GM23248 (cell line): Measurements from ENCODE around the gene DENND6B.

Experiments
- EZH2 ChIP-seq: fragments of 200-600 bp; sonication (generic); IDR thresholded peaks from 2 replicates; pipeline ENCODE4 v1.6.1; 2018; ENCODE audit warnings: antibody characterized with exemption, mild to moderate bottlenecking; ENCODE audit not compliant: insufficient read depth, poor library complexity, severe bottlenecking
- EZH2phosphoT487 ChIP-seq: fragments of 200-600 bp; sonication (generic); IDR thresholded peaks from 2 replicates; pipeline ENCODE4 v1.6.1; 2018; ENCODE audit warnings: antibody characterized with exemption, moderate library complexity, mild to moderate bottlenecking, low read depth; ENCODE audit not compliant: insufficient read depth

GRCh38 chr22:50285568-50286229 is 41.1 kb downstream of the DENND6B start:
- TF ChIP-seq EZH2 (no peak), EZH2phosphoT487 (no peak)
